Liver (tissue), 9 donors: ENCODE data around the gene LRRC9. TPM values are rescaled to one million over a fixed set of nuclear protein-coding genes. Genes with fewer than 3 reads are reported as not detected.

Experiments used
- DNase-seq: peaks from one replicate; pipeline ENCODE4 v3.0.0-alpha.2; 2017; ENCODE audit warnings: low spot score
- H3K27ac ChIP-seq, 2 donors: one replicate each; pipeline ENCODE4 v1.7.0; 2013; ENCODE audit warnings: inconsistent platforms in 2 of 2, low read length in 2 of 2, control low read depth in 1 of 2, low read depth in 1 of 2, mild to moderate bottlenecking in 1 of 2
- H3K27me3 ChIP-seq, 4 donors: one replicate each; pipeline versions ENCODE4 v1.6.1 to v1.7.0; 2013; ENCODE audit warnings: low read length in 3 of 4, inconsistent platforms in 1 of 4, mild to moderate bottlenecking in 1 of 4, moderate library complexity in 1 of 4; ENCODE audit not compliant: control insufficient read depth in 4 of 4, insufficient read depth in 4 of 4
- H3K36me3 ChIP-seq, 4 donors: one replicate each; pipeline versions ENCODE4 v1.6.1 to v1.7.0; 2013; ENCODE audit warnings: low read length in 3 of 4, mild to moderate bottlenecking in 3 of 4, low read depth in 1 of 4, moderate library complexity in 1 of 4; ENCODE audit not compliant: control insufficient read depth in 4 of 4, insufficient read depth in 3 of 4
- H3K4me1 ChIP-seq, 4 donors: one replicate each; pipeline versions ENCODE4 v1.6.1 to v1.7.0; 2013; ENCODE audit warnings: low read length in 3 of 4, mild to moderate bottlenecking in 3 of 4, moderate library complexity in 1 of 4; ENCODE audit not compliant: control insufficient read depth in 4 of 4, insufficient read depth in 4 of 4
- H3K4me3 ChIP-seq, 3 donors: one replicate each; pipeline versions ENCODE4 v1.6.1 to v1.7.0; 2013; ENCODE audit warnings: low read length in 3 of 3, control low read depth in 1 of 3, low read depth in 1 of 3, mild to moderate bottlenecking in 1 of 3
- H3K9ac ChIP-seq, 2 donors: one replicate each; pipeline ENCODE4 v1.7.0; 2013; ENCODE audit warnings: low read length in 2 of 2, mild to moderate bottlenecking in 2 of 2, moderate library complexity in 2 of 2, control low read depth in 1 of 2, low read depth in 1 of 2
- H3K9me3 ChIP-seq, 4 donors: one replicate each; pipeline versions ENCODE4 v1.6.1 to v1.7.0; 2013; ENCODE audit warnings: low read length in 3 of 4; ENCODE audit not compliant: control insufficient read depth in 4 of 4
- ATF3 ChIP-seq: IDR thresholded peaks from 2 replicates; pipeline ENCODE4 v1.6.1; 2016; ENCODE audit warnings: antibody characterized with exemption
- EGR1 ChIP-seq, 2 donors: IDR thresholded peaks; 2 replicates each; pipeline ENCODE4 v1.6.1; 2016 to 2018; ENCODE audit warnings: antibody characterized with exemption in 2 of 2, low read depth in 2 of 2
- FOXA1 ChIP-seq: IDR thresholded peaks from 2 replicates; pipeline ENCODE4 v1.6.1; 2016; ENCODE audit warnings: antibody characterized with exemption
- FOXA2 ChIP-seq: IDR thresholded peaks from 2 replicates; pipeline ENCODE4 v1.6.1; 2016; ENCODE audit warnings: antibody characterized with exemption
- GABPA ChIP-seq, 2 donors: IDR thresholded peaks in 1 of 2; conservative IDR thresholded peaks in 1 of 2; 2 replicates each; pipeline ENCODE4 v1.6.1; 2016; ENCODE audit warnings: antibody characterized with exemption in 2 of 2, mild to moderate bottlenecking in 1 of 2, moderate library complexity in 1 of 2
- HNF4A ChIP-seq, 2 donors: conservative IDR thresholded peaks; 2 replicates each; pipeline ENCODE4 v1.6.1; 2016; ENCODE audit warnings: antibody characterized with exemption in 2 of 2, mild to moderate bottlenecking in 2 of 2
- HNF4G ChIP-seq: IDR thresholded peaks from 2 replicates; pipeline ENCODE4 v1.6.1; 2016; ENCODE audit warnings: antibody characterized with exemption
- JUND ChIP-seq, 2 donors: IDR thresholded peaks; 2 replicates each; pipeline ENCODE4 v1.6.1; 2016; ENCODE audit warnings: antibody characterized with exemption in 2 of 2
- MAX ChIP-seq: IDR thresholded peaks from 2 replicates; pipeline ENCODE4 v1.6.1; 2016; ENCODE audit warnings: antibody characterized with exemption
- NR2F2 ChIP-seq: IDR thresholded peaks from 2 replicates; pipeline ENCODE4 v1.6.1; 2016; ENCODE audit warnings: antibody characterized with exemption
- REST ChIP-seq: IDR thresholded peaks from 2 replicates; pipeline ENCODE4 v1.6.1; 2016; ENCODE audit warnings: antibody characterized with exemption, mild to moderate bottlenecking
- RXRA ChIP-seq, 2 donors: IDR thresholded peaks; 2 replicates each; pipeline ENCODE4 v1.6.1; 2017 to 2018; ENCODE audit warnings: antibody characterized with exemption in 2 of 2, mild to moderate bottlenecking in 1 of 2
- SP1 ChIP-seq: IDR thresholded peaks from 2 replicates; pipeline ENCODE4 v1.6.1; 2018; ENCODE audit warnings: antibody characterized with exemption, mild to moderate bottlenecking
- TAF1 ChIP-seq: conservative IDR thresholded peaks from 2 replicates; pipeline ENCODE4 v1.6.1; 2016; ENCODE audit warnings: antibody characterized with exemption, mild to moderate bottlenecking
- YY1 ChIP-seq: IDR thresholded peaks from 2 replicates; pipeline ENCODE4 v1.6.1; 2016; ENCODE audit warnings: antibody characterized with exemption, mild to moderate bottlenecking
- WGBS: extraction: QIAGEN DNeasy Blood & Tissue Kit; methylation state at CpG from one replicate; pipeline ENCODE4 v1.1.7; 2013; 5-methylcytosine and 5-hydroxymethylcytosine counted together
- polyA plus RNA-seq, 2 donors: library from polyadenylated mRNA; stranded (reverse) in 1 of 2; unstranded in 1 of 2; fragments of 200-250 nt in 1 of 2; fragments of >200 nt in 1 of 2; fragmentation: Nextera tagmentation in 1 of 2; extraction: Ambion mirVana in 1 of 2; gene quantifications; one replicate each; pipeline versions ENCODE4 v1.2.1 to v1.2.3, GENCODE V29; 2013 to 2015
- total RNA-seq, 2 donors: library from RNA; depleted of rRNA; stranded (reverse); fragments of >200 nt; gene quantifications; one replicate each; pipeline ENCODE4 v1.2.3, GENCODE V29; 2014
- TF ChIP-seq, protein P1 (sequence below): fragments of 150-350 bp; IDR thresholded peaks from 2 replicates; pipeline ENCODE4 v1.5.1; 2017; ENCODE audit warnings: improper control_type of control experiment, low read depth, low read length; ENCODE audit not compliant: missing input control
- TF ChIP-seq, protein P2 (sequence below): IDR thresholded peaks from 2 replicates; pipeline ENCODE4 v1.6.1; 2016; ENCODE audit warnings: antibody characterized with exemption
- donor health status: healthy.
- donor health status: healthy.
- donor health status: healthy.
- donor health status: healthy.
- donor health status: healthy.

LRRC9 gene
- total and polyA plus RNA-seq, 4 donors, result 0.14 to 0.32 TPM; not detected in 2

- WGBS, result 93% methylated on average over 4 of the region's 4 CpGs
- H3K27ac ChIP-seq, result no peak overlapping the region
- H3K9ac ChIP-seq, result no peak overlapping the region
- no peak overlapping the region for H3K4me3 ChIP-seq
- no peaks in the 10 kb centered on the region for H3K4me1 ChIP-seq
- peaks cover 2 to 5% (median 3%) of the 10 kb centered on the region in 4 donors for H3K36me3 ChIP-seq
- no peaks in the 10 kb centered on the region for H3K9me3 ChIP-seq
- no peaks in the 10 kb centered on the region for H3K27me3 ChIP-seq
- no peak for DNase-seq
- TF ChIP-seq MAX (no peak), HNF4G (no peak), GABPA (IDR thresholded peaks at IDR 0.05 in 1 of 2, conservative IDR thresholded peaks at IDR 0.05 in 1 of 2) (no peak), REST (no peak), SP1 (no peak), NR2F2 (no peak), HNF4A (conservative IDR thresholded peaks at IDR 0.05) (no peak), RXRA (IDR thresholded peaks at IDR 0.05) (no peak), ATF3 (no peak), FOXA2 (no peak), JUND (IDR thresholded peaks at IDR 0.05) (no peak), FOXA1 (no peak), YY1 (no peak), TAF1 (no peak)
- TF ChIP-seq, protein P1, sequence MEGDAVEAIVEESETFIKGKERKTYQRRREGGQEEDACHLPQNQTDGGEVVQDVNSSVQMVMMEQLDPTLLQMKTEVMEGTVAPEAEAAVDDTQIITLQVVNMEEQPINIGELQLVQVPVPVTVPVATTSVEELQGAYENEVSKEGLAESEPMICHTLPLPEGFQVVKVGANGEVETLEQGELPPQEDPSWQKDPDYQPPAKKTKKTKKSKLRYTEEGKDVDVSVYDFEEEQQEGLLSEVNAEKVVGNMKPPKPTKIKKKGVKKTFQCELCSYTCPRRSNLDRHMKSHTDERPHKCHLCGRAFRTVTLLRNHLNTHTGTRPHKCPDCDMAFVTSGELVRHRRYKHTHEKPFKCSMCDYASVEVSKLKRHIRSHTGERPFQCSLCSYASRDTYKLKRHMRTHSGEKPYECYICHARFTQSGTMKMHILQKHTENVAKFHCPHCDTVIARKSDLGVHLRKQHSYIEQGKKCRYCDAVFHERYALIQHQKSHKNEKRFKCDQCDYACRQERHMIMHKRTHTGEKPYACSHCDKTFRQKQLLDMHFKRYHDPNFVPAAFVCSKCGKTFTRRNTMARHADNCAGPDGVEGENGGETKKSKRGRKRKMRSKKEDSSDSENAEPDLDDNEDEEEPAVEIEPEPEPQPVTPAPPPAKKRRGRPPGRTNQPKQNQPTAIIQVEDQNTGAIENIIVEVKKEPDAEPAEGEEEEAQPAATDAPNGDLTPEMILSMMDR, result no peak
- TF ChIP-seq, protein P2, sequence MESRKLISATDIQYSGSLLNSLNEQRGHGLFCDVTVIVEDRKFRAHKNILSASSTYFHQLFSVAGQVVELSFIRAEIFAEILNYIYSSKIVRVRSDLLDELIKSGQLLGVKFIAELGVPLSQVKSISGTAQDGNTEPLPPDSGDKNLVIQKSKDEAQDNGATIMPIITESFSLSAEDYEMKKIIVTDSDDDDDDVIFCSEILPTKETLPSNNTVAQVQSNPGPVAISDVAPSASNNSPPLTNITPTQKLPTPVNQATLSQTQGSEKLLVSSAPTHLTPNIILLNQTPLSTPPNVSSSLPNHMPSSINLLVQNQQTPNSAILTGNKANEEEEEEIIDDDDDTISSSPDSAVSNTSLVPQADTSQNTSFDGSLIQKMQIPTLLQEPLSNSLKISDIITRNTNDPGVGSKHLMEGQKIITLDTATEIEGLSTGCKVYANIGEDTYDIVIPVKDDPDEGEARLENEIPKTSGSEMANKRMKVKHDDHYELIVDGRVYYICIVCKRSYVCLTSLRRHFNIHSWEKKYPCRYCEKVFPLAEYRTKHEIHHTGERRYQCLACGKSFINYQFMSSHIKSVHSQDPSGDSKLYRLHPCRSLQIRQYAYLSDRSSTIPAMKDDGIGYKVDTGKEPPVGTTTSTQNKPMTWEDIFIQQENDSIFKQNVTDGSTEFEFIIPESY, result no peak
These were observed 187.5 kb downstream of the LRRC9 start for GRCh38 chr14:60107477-60107876.

DNA sequence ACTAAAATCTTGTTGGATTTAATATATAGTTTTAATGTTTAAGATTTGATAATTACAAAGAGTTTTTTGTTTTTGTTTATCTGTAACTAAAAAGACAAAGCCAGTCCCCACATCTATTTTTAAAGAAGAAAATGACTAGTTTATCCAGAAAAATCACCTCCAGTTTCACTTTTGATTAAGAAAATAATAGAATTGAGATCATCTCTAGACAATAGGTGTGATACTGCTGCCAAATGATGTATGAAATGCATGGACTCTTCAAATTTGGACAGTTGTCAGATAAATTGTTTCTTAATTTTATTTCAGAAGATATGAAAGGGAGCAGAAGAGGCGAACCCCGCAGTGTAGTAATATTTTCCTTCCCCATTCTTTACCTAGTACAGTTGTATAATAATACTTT is 191.8 kb downstream of the LRRC9 start:
- H3K4me1 ChIP-seq, result no peaks in the 10 kb centered on the region

More for the DNA sequence above, 191.8 kb downstream of the LRRC9 start:
- H3K27ac ChIP-seq, result no peak overlapping the region
- H3K27me3 ChIP-seq, result no peaks in the 10 kb centered on the region
- peaks cover 2 to 14% (median 7%) of the 10 kb centered on the region in 4 donors for H3K36me3 ChIP-seq
- H3K9ac ChIP-seq, result no peak overlapping the region
- no peaks in the 10 kb centered on the region for H3K9me3 ChIP-seq
- no peak overlapping the region for H3K4me3 ChIP-seq
- WGBS, result 97% methylated on average over 2 of the region's 2 CpGs
- TF ChIP-seq FOXA2 (no peak), HNF4A (conservative IDR thresholded peaks at IDR 0.05) (no peak), TAF1 (no peak), MAX (no peak), EGR1 (IDR thresholded peaks at IDR 0.05; ENCODE audit: low read depth in 2 of 2) (no peak)
- no peak for DNase-seq
